BJ (cell line): ENCODE measurements around the gene NECAB3. TPM values are rescaled to one million over a fixed set of nuclear protein-coding genes. Genes with fewer than 3 reads are reported as not detected.
"Not testable (repeated sequence)": the region's sequence is repeated elsewhere in the genome, so short reads cannot be mapped to it uniquely, and the experiment has no call there.

Experiments used
- CTCF ChIA-PET: fragments of 350-600 bp; formaldehyde crosslinking; extraction: SDS; loops from one replicate; lab custom pipeline; 2021; ENCODE audit warnings: antibody characterized with exemption, inconsistent platforms; lab: Yijun Ruan, JAX
- POLR2A ChIA-PET: fragments of 300-600 bp; sonication (Branson Sonifier 250); formaldehyde crosslinking; extraction: SDS; loops from one replicate; lab custom pipeline; 2021; ENCODE audit warnings: antibody characterized with exemption; lab: Charles Lee
- DNase-seq: peaks from one replicate; pipeline ENCODE4 v3.0.0-alpha.2; 2011; ENCODE audit warnings: low read depth
- H3K27me3 ChIP-seq: 2 replicates; pipeline ENCODE4 v1.6.0; 2011; ENCODE audit warnings: low read length; ENCODE audit not compliant: control insufficient read depth, insufficient read depth
- H3K36me3 ChIP-seq: 2 replicates; pipeline ENCODE4 v1.5.1; 2011; ENCODE audit warnings: low read length; ENCODE audit not compliant: control insufficient read depth, insufficient read depth
- H3K4me3 ChIP-seq: 2 replicates; pipeline ENCODE4 v1.5.1; 2011; ENCODE audit warnings: low read depth, mild to moderate bottlenecking, control low read depth, low read length
- CTCF ChIP-seq: IDR thresholded peaks from 2 replicates; pipeline ENCODE4 v1.5.1; 2011; ENCODE audit warnings: low read depth, mild to moderate bottlenecking, control low read depth, inconsistent platforms, low read length, moderate library complexity; ENCODE audit not compliant: insufficient read depth
- polyA plus RNA-seq: library from polyadenylated mRNA; depleted of rRNA; stranded (reverse); fragments of >200 nt; gene quantifications from 2 replicates; pipeline ENCODE4 v1.2.3, GENCODE V29; 2011

The NECAB3 gene
- polyA plus RNA-seq, 1 experiment = 20.2 TPM

GRCh38 chr20:33647603-33648395 is 26.4 kb downstream of the NECAB3 start:
- POLR2A ChIA-PET = interaction anchor here (1.0 kb wide), 1 partner anchor 204 kb away, joined by 3 read pairs; the partner anchor contains the start of gene SNTA1
- no peak overlapping the region for H3K4me3 ChIP-seq
- DNase-seq = no peak
- H3K27me3 ChIP-seq = no peaks in the 10 kb centered on the region
- H3K36me3 ChIP-seq = peaks cover 6% of the 10 kb centered on the region
- no peak for TF ChIP-seq CTCF
- CTCF ChIA-PET = interaction anchor here (0.8 to 1.0 kb wide), 2 partner anchors 16 to 190 kb away, joined by 3 to 4 read pairs; no protein-coding TSS in a partner anchor

DNA sequence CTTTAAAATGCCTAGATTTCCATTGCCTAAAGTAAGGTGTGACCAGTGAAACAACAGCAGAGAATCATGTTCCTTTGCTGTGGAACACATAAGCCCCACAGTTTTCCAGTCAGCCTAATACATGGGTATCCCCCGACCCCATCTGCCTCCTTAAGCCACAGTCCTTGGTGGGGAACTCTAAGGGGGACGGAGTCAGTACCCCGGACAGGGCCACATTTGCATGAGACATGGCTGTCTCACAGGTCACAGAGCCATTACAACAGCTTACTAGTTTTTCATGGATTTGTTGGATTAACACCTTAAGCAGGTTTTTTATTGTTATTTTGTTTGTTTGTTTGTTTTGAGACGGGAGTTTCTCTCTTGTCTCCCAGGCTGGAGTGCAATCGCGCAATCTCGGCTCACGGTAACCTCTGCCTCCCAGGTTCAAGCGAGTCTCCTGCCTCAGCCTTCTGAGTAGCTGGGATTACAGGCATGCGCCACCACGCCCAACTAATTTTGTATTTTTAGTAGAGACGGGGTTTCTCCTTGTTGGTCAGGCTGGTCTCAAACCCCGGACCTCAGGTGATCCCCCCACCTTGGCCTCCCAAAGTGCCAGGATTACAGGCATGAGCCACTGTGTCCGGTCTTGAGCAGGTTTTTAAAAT is 27.1 kb downstream of the NECAB3 start:
- H3K27me3 ChIP-seq, H3K4me3 ChIP-seq, CTCF ChIA-PET, DNase-seq, H3K36me3 ChIP-seq: not testable (repeated sequence)
- POLR2A ChIA-PET = interaction anchor here (1.0 kb wide), 1 partner anchor 204 kb away, joined by 3 read pairs; the partner anchor contains the start of gene SNTA1

- no peak for DNase-seq
- H3K4me3 ChIP-seq = no peak overlapping the region
- ChIA-PET POLR2A (no interaction called here), CTCF (no interaction called here)
- no peak for TF ChIP-seq CTCF
- no peaks in the 10 kb centered on the region for H3K27me3 ChIP-seq
- H3K36me3 ChIP-seq = peaks cover 6% of the 10 kb centered on the region
Observed at GRCh38 chr20:33646191-33646590, 28.0 kb downstream of the NECAB3 start.

- POLR2A ChIA-PET = no interaction called here
- CTCF ChIA-PET = no interaction called here
Observed at GRCh38 chr20:33645396-33645795, 28.8 kb downstream of the NECAB3 start.

DNA sequence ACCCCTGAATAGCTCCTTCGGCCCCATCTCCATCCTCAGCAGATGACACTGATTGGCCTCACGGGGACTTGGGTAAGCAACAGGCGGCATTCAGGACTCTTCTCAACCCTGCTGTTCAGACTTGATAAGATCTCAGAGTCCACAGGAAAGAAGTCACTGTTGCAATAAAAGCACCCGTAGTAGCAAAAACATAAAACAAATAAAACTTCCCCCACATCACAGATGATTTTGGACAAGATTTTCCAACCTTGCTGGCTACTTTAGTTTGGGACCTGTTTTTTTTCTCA is 29.2 kb downstream of the NECAB3 start:
- ChIA-PET POLR2A (no interaction called here), CTCF (interaction anchor here (1.0 kb wide), 1 partner anchor 8 kb away, joined by 3 read pairs; no protein-coding TSS in a partner anchor)
- TF ChIP-seq CTCF = no peak
- H3K36me3 ChIP-seq = peaks cover 7% of the 10 kb centered on the region
- no peaks in the 10 kb centered on the region for H3K27me3 ChIP-seq
- no peak overlapping the region for H3K4me3 ChIP-seq
- DNase-seq = no peak

More at GRCh38 chr20:33645396-33645795, 28.8 kb downstream of the NECAB3 start:
- DNase-seq = no peak
- Histone ChIP-seq H3K4me3 (no peak overlapping the region), H3K27me3 (no peaks in the 10 kb centered on the region), H3K36me3 (peaks cover 6% of the 10 kb centered on the region)
- TF ChIP-seq CTCF = no peak
